Measurements from ENCODE around the gene MYB.

DNA sequence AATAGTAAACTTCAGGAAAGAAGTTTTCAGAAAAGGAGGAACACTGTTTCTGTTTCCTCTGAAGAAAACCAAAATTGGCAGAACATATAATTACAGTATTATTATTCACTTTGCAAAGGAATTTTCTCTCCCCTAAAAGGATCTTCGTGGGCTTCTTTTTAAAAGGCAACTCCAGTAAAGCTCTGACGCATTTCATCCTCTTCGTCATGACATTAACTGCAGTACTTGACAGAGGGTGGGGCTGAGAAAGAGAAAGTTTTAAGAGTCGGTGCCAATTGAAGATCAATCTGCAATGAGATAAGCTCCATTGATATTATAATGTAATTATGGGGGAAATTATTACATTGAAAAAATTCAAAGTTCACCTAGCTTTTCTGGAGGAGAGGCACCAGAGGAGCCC lies 75.8 kb downstream of the MYB start:
- TF ChIP-seq, protein P1, sequence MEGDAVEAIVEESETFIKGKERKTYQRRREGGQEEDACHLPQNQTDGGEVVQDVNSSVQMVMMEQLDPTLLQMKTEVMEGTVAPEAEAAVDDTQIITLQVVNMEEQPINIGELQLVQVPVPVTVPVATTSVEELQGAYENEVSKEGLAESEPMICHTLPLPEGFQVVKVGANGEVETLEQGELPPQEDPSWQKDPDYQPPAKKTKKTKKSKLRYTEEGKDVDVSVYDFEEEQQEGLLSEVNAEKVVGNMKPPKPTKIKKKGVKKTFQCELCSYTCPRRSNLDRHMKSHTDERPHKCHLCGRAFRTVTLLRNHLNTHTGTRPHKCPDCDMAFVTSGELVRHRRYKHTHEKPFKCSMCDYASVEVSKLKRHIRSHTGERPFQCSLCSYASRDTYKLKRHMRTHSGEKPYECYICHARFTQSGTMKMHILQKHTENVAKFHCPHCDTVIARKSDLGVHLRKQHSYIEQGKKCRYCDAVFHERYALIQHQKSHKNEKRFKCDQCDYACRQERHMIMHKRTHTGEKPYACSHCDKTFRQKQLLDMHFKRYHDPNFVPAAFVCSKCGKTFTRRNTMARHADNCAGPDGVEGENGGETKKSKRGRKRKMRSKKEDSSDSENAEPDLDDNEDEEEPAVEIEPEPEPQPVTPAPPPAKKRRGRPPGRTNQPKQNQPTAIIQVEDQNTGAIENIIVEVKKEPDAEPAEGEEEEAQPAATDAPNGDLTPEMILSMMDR (conservative IDR thresholded peaks at IDR 0.05; ENCODE audit: low read depth in 2 of 2) = no peak
- no peak for TF ChIP-seq EZH2 (IDR thresholded peaks at IDR 0.05; ENCODE audit: low read depth, unreplicated experiment)
- no peak for TF ChIP-seq EZH2phosphoT487 (IDR thresholded peaks at IDR 0.05; ENCODE audit: unreplicated experiment)
- no peak for TF ChIP-seq CREB1 (CRISPR knock-in tag; IDR thresholded peaks at IDR 0.05; ENCODE audit: low read depth)
- no peak for TF ChIP-seq POLR2AphosphoS5 (IDR thresholded peaks at IDR 0.05; ENCODE audit: low read depth)
- TF ChIP-seq, protein P2, sequence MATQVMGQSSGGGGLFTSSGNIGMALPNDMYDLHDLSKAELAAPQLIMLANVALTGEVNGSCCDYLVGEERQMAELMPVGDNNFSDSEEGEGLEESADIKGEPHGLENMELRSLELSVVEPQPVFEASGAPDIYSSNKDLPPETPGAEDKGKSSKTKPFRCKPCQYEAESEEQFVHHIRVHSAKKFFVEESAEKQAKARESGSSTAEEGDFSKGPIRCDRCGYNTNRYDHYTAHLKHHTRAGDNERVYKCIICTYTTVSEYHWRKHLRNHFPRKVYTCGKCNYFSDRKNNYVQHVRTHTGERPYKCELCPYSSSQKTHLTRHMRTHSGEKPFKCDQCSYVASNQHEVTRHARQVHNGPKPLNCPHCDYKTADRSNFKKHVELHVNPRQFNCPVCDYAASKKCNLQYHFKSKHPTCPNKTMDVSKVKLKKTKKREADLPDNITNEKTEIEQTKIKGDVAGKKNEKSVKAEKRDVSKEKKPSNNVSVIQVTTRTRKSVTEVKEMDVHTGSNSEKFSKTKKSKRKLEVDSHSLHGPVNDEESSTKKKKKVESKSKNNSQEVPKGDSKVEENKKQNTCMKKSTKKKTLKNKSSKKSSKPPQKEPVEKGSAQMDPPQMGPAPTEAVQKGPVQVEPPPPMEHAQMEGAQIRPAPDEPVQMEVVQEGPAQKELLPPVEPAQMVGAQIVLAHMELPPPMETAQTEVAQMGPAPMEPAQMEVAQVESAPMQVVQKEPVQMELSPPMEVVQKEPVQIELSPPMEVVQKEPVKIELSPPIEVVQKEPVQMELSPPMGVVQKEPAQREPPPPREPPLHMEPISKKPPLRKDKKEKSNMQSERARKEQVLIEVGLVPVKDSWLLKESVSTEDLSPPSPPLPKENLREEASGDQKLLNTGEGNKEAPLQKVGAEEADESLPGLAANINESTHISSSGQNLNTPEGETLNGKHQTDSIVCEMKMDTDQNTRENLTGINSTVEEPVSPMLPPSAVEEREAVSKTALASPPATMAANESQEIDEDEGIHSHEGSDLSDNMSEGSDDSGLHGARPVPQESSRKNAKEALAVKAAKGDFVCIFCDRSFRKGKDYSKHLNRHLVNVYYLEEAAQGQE (IDR thresholded peaks at IDR 0.05; ENCODE audit: unreplicated experiment) = no peak
- TF ChIP-seq STAT1 (IDR thresholded peaks at IDR 0.05; ENCODE audit: unreplicated experiment) = no peak
- TF ChIP-seq JUNB (IDR thresholded peaks at IDR 0.05; ENCODE audit: unreplicated experiment) = no peak
- TF ChIP-seq ZNF331 (CRISPR knock-in tag; IDR thresholded peaks at IDR 0.05; ENCODE audit: low read depth) = no peak
- TF ChIP-seq ZNF114 (CRISPR knock-in tag; IDR thresholded peaks at IDR 0.05) = no peak
- TF ChIP-seq, protein P3, sequence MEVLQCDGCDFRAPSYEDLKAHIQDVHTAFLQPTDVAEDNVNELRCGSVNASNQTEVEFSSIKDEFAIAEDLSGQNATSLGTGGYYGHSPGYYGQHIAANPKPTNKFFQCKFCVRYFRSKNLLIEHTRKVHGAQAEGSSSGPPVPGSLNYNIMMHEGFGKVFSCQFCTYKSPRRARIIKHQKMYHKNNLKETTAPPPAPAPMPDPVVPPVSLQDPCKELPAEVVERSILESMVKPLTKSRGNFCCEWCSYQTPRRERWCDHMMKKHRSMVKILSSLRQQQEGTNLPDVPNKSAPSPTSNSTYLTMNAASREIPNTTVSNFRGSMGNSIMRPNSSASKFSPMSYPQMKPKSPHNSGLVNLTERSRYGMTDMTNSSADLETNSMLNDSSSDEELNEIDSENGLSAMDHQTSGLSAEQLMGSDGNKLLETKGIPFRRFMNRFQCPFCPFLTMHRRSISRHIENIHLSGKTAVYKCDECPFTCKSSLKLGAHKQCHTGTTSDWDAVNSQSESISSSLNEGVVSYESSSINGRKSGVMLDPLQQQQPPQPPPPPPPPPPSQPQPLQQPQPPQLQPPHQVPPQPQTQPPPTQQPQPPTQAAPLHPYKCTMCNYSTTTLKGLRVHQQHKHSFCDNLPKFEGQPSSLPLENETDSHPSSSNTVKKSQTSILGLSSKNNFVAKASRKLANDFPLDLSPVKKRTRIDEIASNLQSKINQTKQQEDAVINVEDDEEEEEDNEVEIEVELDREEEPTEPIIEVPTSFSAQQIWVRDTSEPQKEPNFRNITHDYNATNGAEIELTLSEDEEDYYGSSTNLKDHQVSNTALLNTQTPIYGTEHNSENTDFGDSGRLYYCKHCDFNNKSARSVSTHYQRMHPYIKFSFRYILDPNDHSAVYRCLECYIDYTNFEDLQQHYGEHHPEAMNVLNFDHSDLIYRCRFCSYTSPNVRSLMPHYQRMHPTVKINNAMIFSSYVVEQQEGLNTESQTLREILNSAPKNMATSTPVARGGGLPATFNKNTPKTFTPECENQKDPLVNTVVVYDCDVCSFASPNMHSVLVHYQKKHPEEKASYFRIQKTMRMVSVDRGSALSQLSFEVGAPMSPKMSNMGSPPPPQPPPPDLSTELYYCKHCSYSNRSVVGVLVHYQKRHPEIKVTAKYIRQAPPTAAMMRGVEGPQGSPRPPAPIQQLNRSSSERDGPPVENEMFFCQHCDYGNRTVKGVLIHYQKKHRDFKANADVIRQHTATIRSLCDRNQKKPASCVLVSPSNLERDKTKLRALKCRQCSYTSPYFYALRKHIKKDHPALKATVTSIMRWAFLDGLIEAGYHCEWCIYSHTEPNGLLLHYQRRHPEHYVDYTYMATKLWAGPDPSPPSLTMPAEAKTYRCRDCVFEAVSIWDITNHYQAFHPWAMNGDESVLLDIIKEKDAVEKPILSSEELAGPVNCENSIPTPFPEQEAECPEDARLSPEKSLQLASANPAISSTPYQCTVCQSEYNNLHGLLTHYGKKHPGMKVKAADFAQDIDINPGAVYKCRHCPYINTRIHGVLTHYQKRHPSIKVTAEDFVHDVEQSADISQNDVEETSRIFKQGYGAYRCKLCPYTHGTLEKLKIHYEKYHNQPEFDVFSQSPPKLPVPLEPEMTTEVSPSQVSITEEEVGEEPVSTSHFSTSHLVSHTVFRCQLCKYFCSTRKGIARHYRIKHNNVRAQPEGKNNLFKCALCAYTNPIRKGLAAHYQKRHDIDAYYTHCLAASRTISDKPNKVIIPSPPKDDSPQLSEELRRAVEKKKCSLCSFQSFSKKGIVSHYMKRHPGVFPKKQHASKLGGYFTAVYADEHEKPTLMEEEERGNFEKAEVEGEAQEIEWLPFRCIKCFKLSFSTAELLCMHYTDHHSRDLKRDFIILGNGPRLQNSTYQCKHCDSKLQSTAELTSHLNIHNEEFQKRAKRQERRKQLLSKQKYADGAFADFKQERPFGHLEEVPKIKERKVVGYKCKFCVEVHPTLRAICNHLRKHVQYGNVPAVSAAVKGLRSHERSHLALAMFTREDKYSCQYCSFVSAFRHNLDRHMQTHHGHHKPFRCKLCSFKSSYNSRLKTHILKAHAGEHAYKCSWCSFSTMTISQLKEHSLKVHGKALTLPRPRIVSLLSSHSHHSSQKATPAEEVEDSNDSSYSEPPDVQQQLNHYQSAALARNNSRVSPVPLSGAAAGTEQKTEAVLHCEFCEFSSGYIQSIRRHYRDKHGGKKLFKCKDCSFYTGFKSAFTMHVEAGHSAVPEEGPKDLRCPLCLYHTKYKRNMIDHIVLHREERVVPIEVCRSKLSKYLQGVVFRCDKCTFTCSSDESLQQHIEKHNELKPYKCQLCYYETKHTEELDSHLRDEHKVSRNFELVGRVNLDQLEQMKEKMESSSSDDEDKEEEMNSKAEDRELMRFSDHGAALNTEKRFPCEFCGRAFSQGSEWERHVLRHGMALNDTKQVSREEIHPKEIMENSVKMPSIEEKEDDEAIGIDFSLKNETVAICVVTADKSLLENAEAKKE (CRISPR knock-in tag; IDR thresholded peaks at IDR 0.05) = no peak
- TF ChIP-seq, protein P4, sequence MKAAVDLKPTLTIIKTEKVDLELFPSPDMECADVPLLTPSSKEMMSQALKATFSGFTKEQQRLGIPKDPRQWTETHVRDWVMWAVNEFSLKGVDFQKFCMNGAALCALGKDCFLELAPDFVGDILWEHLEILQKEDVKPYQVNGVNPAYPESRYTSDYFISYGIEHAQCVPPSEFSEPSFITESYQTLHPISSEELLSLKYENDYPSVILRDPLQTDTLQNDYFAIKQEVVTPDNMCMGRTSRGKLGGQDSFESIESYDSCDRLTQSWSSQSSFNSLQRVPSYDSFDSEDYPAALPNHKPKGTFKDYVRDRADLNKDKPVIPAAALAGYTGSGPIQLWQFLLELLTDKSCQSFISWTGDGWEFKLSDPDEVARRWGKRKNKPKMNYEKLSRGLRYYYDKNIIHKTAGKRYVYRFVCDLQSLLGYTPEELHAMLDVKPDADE (IDR thresholded peaks at IDR 0.05) = no peak
- no peak for TF ChIP-seq NANOG (IDR thresholded peaks at IDR 0.05; ENCODE audit: borderline replicate concordance)

Measured in GM23338 (cell line).